Measurements from ENCODE around the gene AZU1. TPM values are rescaled to one million over a fixed set of nuclear protein-coding genes. Genes with fewer than 3 reads are reported as not detected.

AZU1 gene
- total and polyA plus RNA-seq, 2 of the 8 experiments (the other 6 are each of a cell fraction or from before 2014, with no cell fraction given): 0.80 to 1.3 TPM

GRCh38 chr19:792306-792885 is 35.2 kb upstream of the AZU1 start (continued):
- TF ChIP-seq CHD7 (IDR thresholded peaks at IDR 0.05; ENCODE audit: insufficient replicate concordance, low read length) (no peak), MAFK (IDR thresholded peaks at IDR 0.05; ENCODE audit: low read depth, low read length) (no peak), RNF2 (IDR thresholded peaks at IDR 0.05; ENCODE audit: borderline replicate concordance, low read depth, low read length, missing control alignments, poor library complexity, severe bottlenecking) (no peak), USF2 (IDR thresholded peaks at IDR 0.05; ENCODE audit: low read length) (no peak), CBX5 (IDR thresholded peaks at IDR 0.05; ENCODE audit: low read depth, low read length) (no peak)
